Body of pancreas (tissue), 4 donors: ENCODE results near the gene GRIP1. TPM values are rescaled to one million over a fixed set of nuclear protein-coding genes. Genes with fewer than 3 reads are reported as not detected.

ENCODE experiments used
- ATAC-seq: fragments of 150-250 bp; one replicate; pipeline ENCODE4 v1.9.1; 2016
- DNase-seq, 4 donors: peaks; one replicate each; pipeline ENCODE4 v3.0.0-alpha.2; 2019
- H3K27ac ChIP-seq, 4 donors: fragments of 200-600 bp; sonication (generic); 1 replicate in 3 of 4; 2 replicates in 1 of 4; pipeline versions ENCODE4 v1.5.1 to v1.6.1; 2016 to 2019; ENCODE audit warnings: mild to moderate bottlenecking in 1 of 4, mixed read lengths in 1 of 4, moderate library complexity in 1 of 4
- H3K27me3 ChIP-seq, 2 donors: fragments of 200-600 bp; sonication (generic); one replicate each; pipeline ENCODE4 v1.6.0; 2016; ENCODE audit warnings: mild to moderate bottlenecking in 1 of 2
- H3K36me3 ChIP-seq, 2 donors: fragments of 200-600 bp; sonication (generic); replicated peaks in 1 of 2; 2 replicates each; pipeline ENCODE4 v1.5.1; 2016; ENCODE audit warnings: low read depth in 2 of 2; ENCODE audit not compliant: insufficient read depth in 1 of 2
- H3K4me1 ChIP-seq: fragments of 200-600 bp; sonication (generic); one replicate; pipeline ENCODE4 v1.6.0; 2016
- H3K4me3 ChIP-seq, 2 donors: fragments of 200-600 bp; sonication (generic); 1 replicate in 1 of 2; 2 replicates in 1 of 2; pipeline ENCODE4 v1.5.1; 2016 to 2019
- H3K9me3 ChIP-seq, 3 donors: fragments of 200-600 bp; sonication (generic); 1 replicate in 2 of 3; 2 replicates in 1 of 3; pipeline ENCODE4 v1.5.1; 2016
- CTCF ChIP-seq, 7 experiments: fragments of 450-650 bp in 4 of 7; fragments of 200-600 bp in 3 of 7; sonication (generic) in 3 of 7; IDR thresholded peaks; one replicate each; pipeline ENCODE4 v1.5.1; 2016 to 2019; ENCODE audit warnings: antibody characterized with exemption in 7 of 7
- POLR2A ChIP-seq, 3 donors: fragments of 450-650 bp; IDR thresholded peaks; one replicate each; pipeline ENCODE4 v1.6.1; 2016; ENCODE audit warnings: antibody characterized with exemption in 3 of 3, mild to moderate bottlenecking in 2 of 3
- WGBS, 2 donors: methylation state at CpG; one replicate each; pipeline ENCODE4 v1.1.5; 2017; 5-methylcytosine and 5-hydroxymethylcytosine counted together
- intact Hi-C: fragments of 100-400 bp; cut with DNase I; formaldehyde crosslinking; loops from one replicate; pipeline ENCODE4 v1.15.1; 2023
- total RNA-seq, 2 donors: library from RNA; depleted of rRNA; stranded (reverse); fragments of >200 nt; gene quantifications; one replicate each; pipeline ENCODE4 v1.1.0, GENCODE V29; 2016

Gene GRIP1
- total RNA-seq, 2 donors from 2014 or later = 7.5 to 17.8 TPM

- no peak for TF ChIP-seq CTCF (IDR thresholded peaks at IDR 0.05)
- 80 to 86% methylated on average over 1 of the region's 1 CpG for WGBS, 2 donors
- DNase-seq (no peak), ATAC-seq (no peak)
- Histone ChIP-seq H3K9me3 (no peaks in the 10 kb centered on the region), H3K27ac (no peak overlapping the region), H3K36me3 (no peaks in the 10 kb centered on the region), H3K4me1 (no peaks in the 10 kb centered on the region), H3K4me3 (no peak overlapping the region), H3K27me3 (no peaks in the 10 kb centered on the region)
- intact Hi-C loops = no loop called here
Measured at GRCh38 chr12:66418908-66419307, 260.0 kb downstream of the GRIP1 start.

GRCh38 chr12:66417217-66417616 lies 261.7 kb downstream of the GRIP1 start:
- intact Hi-C loops = no loop called here
- Histone ChIP-seq H3K27ac (no peak overlapping the region), H3K9me3 (no peaks in the 10 kb centered on the region), H3K4me1 (no peaks in the 10 kb centered on the region), H3K27me3 (no peaks in the 10 kb centered on the region), H3K36me3 (no peaks in the 10 kb centered on the region), H3K4me3 (no peak overlapping the region)
- TF ChIP-seq POLR2A (IDR thresholded peaks at IDR 0.05) = no peak
- TF ChIP-seq CTCF (IDR thresholded peaks at IDR 0.05) = no peak
- 75 to 80% methylated on average over 1 of the region's 1 CpG for WGBS, 2 donors
- ATAC-seq (no peak), DNase-seq (no peak)

GRCh38 chr12:66409195-66409871 lies 269.5 kb downstream of the GRIP1 start:
- H3K4me3 ChIP-seq = no peak overlapping the region
- peak; percentile 42 for ATAC-seq
- H3K9me3 ChIP-seq = no peaks in the 10 kb centered on the region
- no peaks in the 10 kb centered on the region for H3K27me3 ChIP-seq
- H3K27ac ChIP-seq = no peak overlapping the region
- no peak for TF ChIP-seq POLR2A (IDR thresholded peaks at IDR 0.05)
- peak; percentile 23 to 65 (median 56) for TF ChIP-seq CTCF (IDR thresholded peaks at IDR 0.05)
- no peaks in the 10 kb centered on the region for H3K4me1 ChIP-seq
- DNase-seq = peak in 2 of 4 donors; percentile 15 to 31
- no peaks in the 10 kb centered on the region for H3K36me3 ChIP-seq
- intact Hi-C loops = no loop called here
- 52 to 75% methylated on average over 4 of the region's 4 CpGs for WGBS, 2 donors

GRCh38 chr12:66405395-66405794 lies 273.5 kb downstream of the GRIP1 start:
- Histone ChIP-seq H3K27ac (no peak overlapping the region), H3K27me3 (no peaks in the 10 kb centered on the region), H3K9me3 (no peaks in the 10 kb centered on the region), H3K4me3 (no peak overlapping the region), H3K4me1 (no peaks in the 10 kb centered on the region), H3K36me3 (no peaks in the 10 kb centered on the region)
- ATAC-seq (no peak), DNase-seq (no peak)
- TF ChIP-seq CTCF (IDR thresholded peaks at IDR 0.05) (no peak), POLR2A (IDR thresholded peaks at IDR 0.05) (no peak)
- intact Hi-C loops = no loop called here

GRCh38 chr12:66403746-66404145 lies 275.1 kb downstream of the GRIP1 start:
- H3K4me1 ChIP-seq = no peaks in the 10 kb centered on the region
- ATAC-seq = no peak
- no peaks in the 10 kb centered on the region for H3K9me3 ChIP-seq
- H3K27ac ChIP-seq = no peak overlapping the region
- TF ChIP-seq POLR2A (IDR thresholded peaks at IDR 0.05) = no peak
- TF ChIP-seq CTCF (IDR thresholded peaks at IDR 0.05) = no peak
- H3K36me3 ChIP-seq = no peaks in the 10 kb centered on the region
- intact Hi-C loops = no loop called here
- H3K27me3 ChIP-seq = no peaks in the 10 kb centered on the region
- peak in 3 of 4 donors; percentile 6 to 60 (median 26) for DNase-seq
- H3K4me3 ChIP-seq = no peak overlapping the region
